Right renal cortex interstitium (tissue), 3 donors: Measurements from ENCODE around the gene DNER. TPM values are rescaled to one million over a fixed set of nuclear protein-coding genes. Genes with fewer than 3 reads are reported as not detected.
"Not testable (repeated sequence)": the region's sequence is repeated elsewhere in the genome, so short reads cannot be mapped to it uniquely, and the experiment has no call there.

Experiments used
- DNase-seq, 3 donors: peaks; one replicate each; pipeline ENCODE4 v3.0.0-alpha.2; 2013; ENCODE audit warnings: low read depth in 3 of 3, low spot score in 2 of 3
- polyA plus RNA-seq, 3 donors: library from polyadenylated mRNA; unstranded; fragments of 120-200 nt; gene quantifications; one replicate each; pipeline ENCODE4 v1.2.1, GENCODE V29; 2013; ENCODE audit not compliant: insufficient read length in 3 of 3

The DNER gene
- polyA plus RNA-seq, 3 donors, result 66.7 to 67.9 (median 67.7) TPM

GRCh38 chr2:229409751-229410181 is 304.6 kb downstream of the DNER start:
- DNase-seq, result no peak

- DNase-seq, result no peak
These were observed 305.4 kb downstream of the DNER start for GRCh38 chr2:229408962-229409361.

- DNase-seq, result no peak
These were observed 306.0 kb downstream of the DNER start for GRCh38 chr2:229408356-229408755.

GRCh38 chr2:229407170-229407569 is 307.2 kb downstream of the DNER start:
- no peak for DNase-seq

- no peak for DNase-seq
These were observed 308.6 kb downstream of the DNER start for GRCh38 chr2:229405796-229406195.

GRCh38 chr2:229403296-229403695 is 311.1 kb downstream of the DNER start:
- no peak for DNase-seq

DNA sequence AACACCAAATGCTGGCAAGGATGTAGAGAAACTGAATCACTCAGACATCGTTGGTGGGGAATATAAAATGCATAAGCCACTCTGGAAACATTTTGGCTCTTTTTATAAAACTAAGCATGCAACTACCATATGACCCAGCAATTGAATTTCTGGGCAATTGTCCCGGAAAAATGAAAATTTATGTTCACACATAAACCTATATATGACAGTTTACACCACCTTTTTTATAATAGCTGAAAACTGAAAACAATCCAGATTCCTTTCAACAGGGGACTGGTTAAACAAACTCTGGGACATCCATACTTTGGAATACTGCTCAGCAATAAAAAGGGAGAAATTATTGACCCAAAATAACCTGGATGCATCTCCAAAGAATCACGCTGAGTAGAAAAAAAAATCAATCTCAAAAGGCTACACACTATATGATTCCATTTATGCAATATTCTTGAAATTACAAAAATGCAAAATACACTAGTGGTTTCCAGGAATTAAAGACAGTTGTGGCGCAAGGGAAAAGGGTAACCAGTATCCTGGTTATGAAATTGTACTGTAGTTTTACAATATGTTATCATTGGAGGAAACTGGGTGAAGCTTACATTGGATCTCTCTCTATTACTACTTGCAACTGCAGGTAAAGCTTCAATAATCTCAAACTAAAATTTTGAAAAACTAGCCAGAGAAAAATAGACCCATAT is 313.0 kb downstream of the DNER start:
- no peak for DNase-seq

DNA sequence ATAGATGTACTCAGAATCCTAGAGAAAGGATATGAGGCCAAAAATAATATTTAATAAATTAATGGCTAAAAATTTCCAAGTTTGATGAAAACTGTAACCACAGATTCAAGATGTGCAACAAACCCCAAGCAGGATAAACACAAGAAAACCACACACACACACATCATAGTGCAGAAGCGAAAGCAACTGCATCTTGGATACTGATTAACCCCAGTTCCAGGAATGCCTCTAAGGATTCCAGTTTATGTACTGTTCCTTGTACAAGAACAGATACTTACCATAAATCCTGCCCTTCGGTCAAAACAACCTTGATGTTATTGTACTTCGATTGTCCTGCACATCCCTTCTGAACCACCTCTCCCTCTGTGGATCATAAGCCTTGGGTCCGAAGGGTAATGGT is 320.4 kb downstream of the DNER start:
- no peak for DNase-seq

GRCh38 chr2:229392196-229392595 is 322.2 kb downstream of the DNER start:
- DNase-seq, result no peak

DNA sequence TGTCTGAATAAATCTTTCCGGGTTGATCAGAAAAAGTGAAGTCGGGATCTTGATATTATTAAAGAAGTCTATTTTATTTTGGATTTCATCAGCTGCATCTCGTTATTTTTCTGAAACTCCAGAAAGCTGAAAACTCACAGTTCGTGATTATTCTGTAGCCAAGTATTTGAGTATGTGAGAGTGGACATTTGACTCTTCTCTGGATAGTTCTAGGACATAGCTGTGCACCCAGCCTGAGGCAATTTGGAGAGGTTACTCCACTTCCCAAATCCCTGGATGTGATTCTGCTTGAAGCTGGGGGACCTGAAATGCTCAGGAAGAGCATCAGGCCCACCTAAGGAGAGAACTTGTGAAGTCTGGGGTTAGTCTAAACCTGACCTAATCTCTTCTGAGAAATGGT is 325.6 kb downstream of the DNER start:
- DNase-seq, result no peak

- DNase-seq, result no peak
These were observed 326.5 kb downstream of the DNER start for GRCh38 chr2:229387866-229388265.

- DNase-seq, result no peak
These were observed 334.2 kb downstream of the DNER start for GRCh38 chr2:229380101-229380625.

DNA sequence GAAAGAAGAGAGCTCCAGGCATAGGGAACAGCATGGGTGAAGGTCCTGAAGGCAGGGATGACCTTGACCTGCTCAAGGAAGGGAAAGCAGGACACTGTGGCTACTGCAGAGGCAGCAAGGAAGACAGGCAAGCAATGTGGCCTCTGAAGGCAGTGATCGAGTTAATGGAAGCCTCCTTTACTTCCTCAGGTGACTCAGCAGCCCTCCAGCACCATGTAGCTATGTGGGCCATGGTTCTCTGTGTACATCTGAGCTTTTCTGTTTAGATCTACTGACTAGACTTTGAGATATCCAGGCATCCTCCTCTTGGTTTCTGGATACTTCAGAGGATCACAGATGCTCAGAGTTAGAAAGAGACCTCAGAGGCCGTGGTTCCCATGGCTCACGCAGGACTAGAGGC is 336.0 kb downstream of the DNER start:
- no peak for DNase-seq

DNA sequence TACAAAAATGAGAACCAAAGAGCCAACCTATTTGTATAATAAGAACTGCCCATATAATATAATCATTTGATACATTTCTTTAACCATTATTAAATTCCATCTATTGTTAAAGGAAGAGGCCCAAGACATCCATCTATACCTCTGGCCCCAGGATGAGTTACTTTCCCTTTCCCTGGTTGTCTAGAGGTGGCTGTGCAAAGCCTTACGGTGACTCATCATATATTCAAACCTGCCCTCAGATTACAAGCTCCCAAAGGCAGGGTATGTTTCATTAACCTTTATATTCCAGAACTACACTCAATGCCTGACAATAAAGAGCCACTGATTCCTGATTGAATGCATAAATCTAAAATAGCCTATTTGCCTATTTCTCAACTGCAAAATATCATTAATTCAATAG is 337.5 kb downstream of the DNER start:
- DNase-seq, result no peak

DNA sequence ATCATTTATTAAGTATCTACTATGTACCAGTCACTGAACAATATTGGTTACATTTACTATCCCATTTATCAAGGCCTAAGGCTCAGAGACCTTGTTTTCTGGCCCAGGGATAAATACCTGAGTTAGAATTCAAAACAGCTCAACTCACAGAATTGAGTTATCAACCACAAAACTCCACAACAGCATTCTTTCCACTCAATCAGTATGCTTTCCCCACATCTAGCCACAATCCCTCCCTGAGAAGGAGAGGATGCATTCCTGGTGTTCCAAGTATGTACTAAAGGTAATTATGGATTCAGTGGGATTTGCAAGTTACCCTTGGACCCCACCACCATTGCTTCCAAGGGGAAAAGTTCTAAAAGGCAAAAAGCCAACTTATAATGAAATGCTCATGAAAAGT is 339.1 kb downstream of the DNER start:
- DNase-seq, result no peak

DNA sequence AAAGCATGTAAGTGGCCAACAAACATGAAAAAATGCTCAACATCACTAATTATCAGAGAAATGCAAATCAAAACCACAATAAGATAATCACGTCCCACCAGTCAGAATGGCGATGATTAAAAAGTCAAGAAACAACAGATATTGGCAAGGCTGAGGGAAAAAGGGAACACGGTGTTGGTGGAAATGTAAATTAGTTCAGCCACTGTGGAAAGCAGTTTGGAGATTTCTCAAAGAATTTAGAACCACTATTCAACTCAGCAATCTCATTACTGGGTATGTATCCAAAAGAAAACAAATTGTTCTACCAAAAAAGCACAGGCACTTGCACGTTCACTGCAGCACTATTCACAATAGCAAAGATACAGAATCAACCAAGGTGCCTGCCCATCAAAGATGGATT is 341.0 kb downstream of the DNER start:
- DNase-seq, result not testable (repeated sequence)

DNA sequence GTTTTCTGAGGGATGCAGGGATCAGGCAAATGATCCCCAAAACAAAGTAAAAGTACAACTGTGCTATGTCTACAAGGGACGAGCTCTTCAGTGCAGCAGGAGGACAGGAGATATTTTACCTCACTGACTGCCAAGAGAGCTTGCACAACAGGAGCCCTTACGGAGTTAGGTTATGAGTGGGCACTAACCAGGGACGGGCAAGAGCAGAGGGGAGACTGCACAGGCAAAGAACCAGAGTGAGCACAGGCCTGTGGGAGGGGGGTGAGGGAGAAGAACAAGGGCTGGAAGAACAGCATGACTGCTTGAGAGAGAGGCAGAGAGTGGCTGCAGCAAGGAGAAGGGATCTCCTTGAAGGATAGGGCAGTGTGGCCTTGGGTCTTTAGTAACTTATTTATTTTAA is 342.1 kb downstream of the DNER start:
- no peak for DNase-seq

DNA sequence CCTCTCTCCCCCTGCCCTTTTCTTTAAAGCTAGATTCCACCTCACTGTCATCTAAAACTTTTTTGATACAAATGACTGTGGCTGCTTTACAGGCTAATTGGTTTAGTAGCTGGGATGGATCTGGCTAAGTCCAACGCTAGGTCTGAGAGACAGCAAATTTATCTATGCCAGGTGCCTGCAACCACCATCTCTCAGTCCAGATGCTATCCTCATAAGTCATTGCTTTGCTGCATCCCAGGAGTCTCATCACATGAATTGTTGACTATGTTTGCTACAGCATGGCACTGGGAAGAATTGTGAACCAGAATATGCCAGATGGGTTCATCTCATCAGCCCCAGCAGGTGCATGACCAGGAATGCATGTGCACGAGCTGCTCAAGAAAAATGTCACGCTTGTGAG is 343.3 kb downstream of the DNER start:
- no peak for DNase-seq

DNA sequence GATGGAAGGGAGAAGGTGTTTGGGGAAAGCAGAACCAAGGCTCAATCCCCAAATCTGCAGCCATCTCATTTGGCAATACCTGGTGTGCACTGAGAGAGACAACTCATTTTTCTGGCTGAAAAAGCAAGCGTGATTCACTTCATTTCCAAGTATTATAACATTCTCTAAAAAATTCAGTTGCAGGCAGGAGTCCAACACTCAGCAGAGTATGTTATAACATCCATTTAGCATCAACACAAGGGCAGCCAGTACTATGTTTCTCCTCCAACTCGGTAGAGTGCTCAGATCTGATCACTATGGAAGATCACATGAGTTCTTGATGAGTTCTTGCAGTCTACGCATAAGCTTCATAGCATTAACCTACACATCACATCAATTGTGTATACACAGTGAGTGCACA is 343.8 kb downstream of the DNER start:
- DNase-seq, result no peak

GRCh38 chr2:229363185-229363814 is 351.1 kb downstream of the DNER start:
- no peak for DNase-seq

DNA sequence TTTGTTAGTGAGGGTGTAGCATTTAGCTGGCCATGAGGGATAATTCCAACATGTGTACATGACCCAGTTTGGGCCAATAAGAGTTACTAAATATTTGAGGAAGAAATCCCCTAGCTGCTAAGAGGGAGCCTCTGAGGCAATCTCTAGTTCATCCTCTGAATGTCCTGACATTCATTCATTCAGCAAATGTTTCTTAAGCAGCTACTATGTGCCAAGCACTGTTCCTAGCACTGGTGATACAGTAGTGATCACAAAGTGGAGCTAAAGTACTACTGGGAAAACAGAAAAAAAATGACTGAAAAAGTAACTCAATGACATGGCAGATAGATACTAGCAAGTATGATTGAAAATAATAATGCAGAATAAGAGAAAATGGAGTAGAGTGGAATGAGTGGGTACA is 363.5 kb downstream of the DNER start:
- no peak for DNase-seq

- DNase-seq, result no peak
These were observed 364.1 kb downstream of the DNER start for GRCh38 chr2:229350117-229350805.
